IMR-90 (cell line): ENCODE results near the gene ATF4. TPM values are rescaled to one million over a fixed set of nuclear protein-coding genes. Genes with fewer than 3 reads are reported as not detected.
A peak's percentile ranks its signal among the peaks of the same experiment; 100 is the strongest.

Experiments used
- ATAC-seq: fragments of 200-7000 bp; cut with Tn5 transposase; 2 replicates; pipeline ENCODE4 v1.9.1; 2020; ENCODE audit warnings: low read depth, mild to moderate bottlenecking, moderate library complexity
- BruUV-seq: library from RNA; stranded (reverse); fragments of 400-500 nt; replicated peaks from 2 replicates; lab custom pipeline; 2021; lab: Mats Ljungman, UMichigan
- CTCF ChIA-PET: fragments of 300-600 bp; formaldehyde crosslinking; extraction: SDS; loops from one replicate; lab custom pipeline; 2021; ENCODE audit warnings: antibody characterized with exemption; lab: Yijun Ruan, JAX
- POLR2A ChIA-PET: fragments of 300-600 bp; sonication (Branson Sonifier 250); formaldehyde crosslinking; loops from one replicate; lab custom pipeline; 2022; ENCODE audit warnings: antibody characterized with exemption; ENCODE audit not compliant: unreplicated experiment; lab: Charles Lee
- DNase-seq: peaks from one replicate; pipeline ENCODE4 v3.0.0; 2013
- H2AFZ ChIP-seq: replicated peaks from 2 replicates; pipeline ENCODE3; 2013; ENCODE audit warnings: low read length, mild to moderate bottlenecking; ENCODE audit not compliant: poor library complexity
- H2AK5ac ChIP-seq: 2 replicates; pipeline ENCODE4 v1.6.1; 2013; ENCODE audit warnings: low read depth, low read length, inconsistent platforms
- H2AK9ac ChIP-seq: replicated peaks from 2 replicates; pipeline ENCODE3; 2013; ENCODE audit warnings: mild to moderate bottlenecking, low read depth, low read length, moderate library complexity; ENCODE audit not compliant: poor library complexity
- H2BK120ac ChIP-seq: 2 replicates; pipeline ENCODE4 v1.6.1; 2013; ENCODE audit warnings: low read depth, low read length, inconsistent platforms
- H2BK15ac ChIP-seq: 3 replicates; pipeline ENCODE4 v1.6.1; 2013; ENCODE audit warnings: low read depth, low read length, inconsistent platforms
- H2BK20ac ChIP-seq: 2 replicates; pipeline ENCODE4 v1.6.1; 2013; ENCODE audit warnings: low read depth, mild to moderate bottlenecking, inconsistent platforms, low read length, moderate library complexity
- H2BK5ac ChIP-seq: 2 replicates; pipeline ENCODE4 v1.6.1; 2013; ENCODE audit warnings: mild to moderate bottlenecking, low read depth, low read length, inconsistent platforms; ENCODE audit not compliant: poor library complexity, severe bottlenecking
- H3K14ac ChIP-seq: replicated peaks from 2 replicates; pipeline ENCODE4 v1.6.1; 2013; ENCODE audit warnings: low read depth, low read length, inconsistent platforms
- H3K18ac ChIP-seq: 2 replicates; pipeline ENCODE4 v1.6.1; 2013; ENCODE audit warnings: low read depth, low read length, control low read depth
- H3K23ac ChIP-seq: 2 replicates; pipeline ENCODE4 v1.6.1; 2013; ENCODE audit warnings: low read depth, low read length, inconsistent platforms
- H3K27ac ChIP-seq: 2 replicates; pipeline ENCODE4 v1.5.1; 2013; ENCODE audit warnings: mild to moderate bottlenecking, control low read depth, low read length; ENCODE audit not compliant: insufficient read depth
- H3K27me3 ChIP-seq: 2 replicates; pipeline ENCODE4 v1.6.1; 2013; ENCODE audit warnings: low read length; ENCODE audit not compliant: control insufficient read depth, insufficient read depth
- H3K36me3 ChIP-seq: 2 replicates; pipeline ENCODE4 v1.6.1; 2013; ENCODE audit warnings: low read length, mixed read lengths; ENCODE audit not compliant: control insufficient read depth, insufficient read depth
- H3K4ac ChIP-seq: 2 replicates; pipeline ENCODE4 v1.6.1; 2013; ENCODE audit warnings: low read depth, low read length, inconsistent platforms
- H3K4me1 ChIP-seq: 2 replicates; pipeline ENCODE4 v1.6.1; 2013; ENCODE audit warnings: low read length, mixed read lengths; ENCODE audit not compliant: control insufficient read depth, insufficient read depth
- H3K4me2 ChIP-seq: 2 replicates; pipeline ENCODE4 v1.6.1; 2013; ENCODE audit warnings: low read depth, mild to moderate bottlenecking, control low read depth, low read length, moderate library complexity
- H3K4me3 ChIP-seq: 2 replicates; pipeline ENCODE4 v1.5.1; 2013; ENCODE audit warnings: low read depth, mild to moderate bottlenecking, control low read depth, low read length, moderate library complexity; ENCODE audit not compliant: insufficient read depth
- H3K56ac ChIP-seq: 2 replicates; pipeline ENCODE4 v1.6.1; 2013; ENCODE audit warnings: low read length, inconsistent platforms; ENCODE audit not compliant: insufficient read depth; ENCODE audit errors: extremely low read depth
- H3K79me1 ChIP-seq, 2 experiments: 2 replicates each; pipeline ENCODE4 v1.6.1; 2013; ENCODE audit warnings: low read length in 2 of 2, inconsistent platforms in 1 of 2, low read depth in 1 of 2
- H3K9ac ChIP-seq: 2 replicates; pipeline ENCODE4 v1.6.1; 2013; ENCODE audit warnings: low read depth, low read length, control low read depth
- H3K9me1 ChIP-seq: 2 replicates; pipeline ENCODE4 v1.6.1; 2013; ENCODE audit warnings: low read length, inconsistent platforms; ENCODE audit not compliant: insufficient read depth
- H3K9me3 ChIP-seq: 2 replicates; pipeline ENCODE4 v1.6.1; 2013; ENCODE audit warnings: low read length; ENCODE audit not compliant: control insufficient read depth, insufficient read depth
- H4K20me1 ChIP-seq: 2 replicates; pipeline ENCODE4 v1.6.1; 2013; ENCODE audit warnings: low read length, inconsistent platforms; ENCODE audit not compliant: insufficient read depth
- H4K5ac ChIP-seq: 2 replicates; pipeline ENCODE4 v1.6.1; 2013; ENCODE audit warnings: mild to moderate bottlenecking, low read depth, low read length, control low read depth
- H4K8ac ChIP-seq, 2 experiments: 2 replicates each; pipeline ENCODE4 v1.6.1; 2013; ENCODE audit warnings: low read depth in 2 of 2, low read length in 2 of 2, control low read depth in 1 of 2, inconsistent platforms in 1 of 2
- H4K91ac ChIP-seq: 2 replicates; pipeline ENCODE4 v1.6.1; 2013; ENCODE audit warnings: low read depth, low read length, inconsistent platforms; ENCODE audit not compliant: insufficient read depth
- BHLHE40 ChIP-seq: fragments of 150-350 bp; IDR thresholded peaks from 2 replicates; pipeline ENCODE4 v1.6.1; 2016; ENCODE audit warnings: mild to moderate bottlenecking, low read depth, low read length
- CTCF ChIP-seq: conservative IDR thresholded peaks from 2 replicates; pipeline ENCODE4 v1.5.1; 2012; ENCODE audit warnings: mild to moderate bottlenecking, low read depth, low read length, improper control_type of control experiment
- FOS ChIP-seq: fragments of 150-350 bp; IDR thresholded peaks from 2 replicates; pipeline ENCODE4 v1.6.1; 2016; ENCODE audit warnings: low read depth, low read length
- MAFK ChIP-seq: IDR thresholded peaks from 2 replicates; pipeline ENCODE4 v1.6.1; 2012; ENCODE audit warnings: low read depth, low read length, improper control_type of control experiment
- NFE2L2 ChIP-seq: fragments of 150-350 bp; IDR thresholded peaks from 2 replicates; pipeline ENCODE4 v1.6.1; 2016; ENCODE audit warnings: low read depth, mild to moderate bottlenecking, low read length
- SMC3 ChIP-seq: fragments of 150-350 bp; IDR thresholded peaks from 2 replicates; pipeline ENCODE4 v1.6.1; 2016; ENCODE audit warnings: low read depth, mild to moderate bottlenecking, antibody characterized with exemption, low read length, moderate library complexity
- WGBS, 2 experiments: methylation state at CpG; one replicate each; pipeline versions ENCODE4 v1.1.5 to v1.1.7; 2013; ENCODE audit warnings: missing lambda C conversion rate in 2 of 2; ENCODE audit not compliant: insufficient read length in 1 of 2; ENCODE audit errors: extremely low coverage in 2 of 2; 5-methylcytosine and 5-hydroxymethylcytosine counted together
- dilution Hi-C: fragments of 300-500 bp; cut with HindIII; formaldehyde crosslinking; loops from one replicate; pipeline ENCODE4 v1.14.3; 2018; ENCODE audit warnings: low sequenced_read_pairs; ENCODE audit not compliant: unreplicated experiment
- in situ Hi-C: fragments of 300-500 bp; cut with MboI; formaldehyde crosslinking; loops from 3 replicates; pipeline ENCODE4 v1.14.3; 2019; ENCODE audit warnings: low sequenced_read_pairs, inconsistent platforms, mixed read lengths
- intact Hi-C: fragments of 100-400 bp; cut with micrococcal nuclease; formaldehyde crosslinking; loops from 2 replicates; pipeline ENCODE4 v1.10.0; 2022
- polyA plus RNA-seq, 3 experiments: library from polyadenylated mRNA; depleted of rRNA; stranded (reverse); fragments of >200 nt; gene quantifications; 2 replicates each; pipeline ENCODE4 v1.2.3, GENCODE V29; 2012; ENCODE audit warnings: low replicate concordance in 1 of 3
- total RNA-seq: library from RNA; depleted of rRNA; stranded (reverse); fragments of >200 nt; gene quantifications from 2 replicates; pipeline ENCODE4 v1.2.3, GENCODE V29; 2012

The ATF4 gene
- total and polyA plus RNA-seq, 2 of the 4 experiments (the other 2 are of a cell fraction) = 148 to 662 TPM

- H2AFZ ChIP-seq = no peak overlapping the region
- no peak overlapping the region for H3K14ac ChIP-seq
- H2AK5ac ChIP-seq = no peak overlapping the region
- peaks cover 22% of the 10 kb centered on the region for H3K9me1 ChIP-seq
- peaks cover 0 to 8% of the 10 kb centered on the region in 2 experiments; a peak in 1 of 4 replicates for H3K79me1 ChIP-seq
- peaks cover 12% of the 10 kb centered on the region; the same call in 1 of the 2 replicates for H4K20me1 ChIP-seq
- no peak overlapping the region for H4K91ac ChIP-seq
- WGBS, 2 experiments = no CpG with 5 or more reads among the region's 6 CpGs
- H3K56ac ChIP-seq = no peak overlapping the region
- H3K18ac ChIP-seq = no peak overlapping the region
- in situ Hi-C loops = no loop called here
- H4K8ac ChIP-seq = no peak overlapping the region
- H2BK15ac ChIP-seq = no peak overlapping the region
- BruUV-seq = no TSS peak
- peaks cover 8% of the 10 kb centered on the region for H3K4me1 ChIP-seq
- no peaks in the 10 kb centered on the region for H3K36me3 ChIP-seq
- intact Hi-C loops = loop anchor here (10.0 kb wide), 2 partner anchors 57 to 317 kb away; no protein-coding TSS in a partner anchor
- H2BK5ac ChIP-seq = no peak overlapping the region
- no peak for ATAC-seq
- H3K4me3 ChIP-seq = no peak overlapping the region
- peak overlapping the region; percentile 16 for H2AK9ac ChIP-seq
- ChIA-PET POLR2A (no interaction called here), CTCF (no interaction called here)
- no peak for TF ChIP-seq FOS
- no peak for TF ChIP-seq SMC3
- no peak for TF ChIP-seq MAFK
- TF ChIP-seq NFE2L2 = no peak
- no peak for TF ChIP-seq CTCF
- no peak for TF ChIP-seq BHLHE40
- H3K4me2 ChIP-seq = no peak overlapping the region
- peak overlapping the region; percentile 44; the same call in 1 of the 2 replicates for H3K23ac ChIP-seq
- no peaks in the 10 kb centered on the region for H3K9me3 ChIP-seq
- H4K5ac ChIP-seq = no peak overlapping the region
- peak overlapping the region; percentile 13; the same call in 1 of the 2 replicates for H2BK120ac ChIP-seq
- H3K27me3 ChIP-seq = no peaks in the 10 kb centered on the region
- dilution Hi-C loops = no loop called here
- H2BK20ac ChIP-seq = no peak overlapping the region
- H3K9ac ChIP-seq = no peak overlapping the region
- no peak overlapping the region for H3K27ac ChIP-seq
- DNase-seq = no peak
- 0 out of 2 replicates have a peak overlapping the region, but pooled peaks have one; percentile 6 for H3K4ac ChIP-seq
Observed at GRCh38 chr22:39491696-39492095, 28.7 kb upstream of the ATF4 start.
